Left ventricle myocardium inferior (tissue), 1 donor: ENCODE results near the gene TTC32. TPM values are rescaled to one million over a fixed set of nuclear protein-coding genes. Genes with fewer than 3 reads are reported as not detected.

ENCODE experiments used
- DNase-seq: peaks from one replicate; pipeline ENCODE4 v3.0.0-alpha.2; 2020
- H3K27ac ChIP-seq: fragments of 200-600 bp; replicated peaks from 2 replicates; pipeline ENCODE4 v1.8.0; 2021
- H3K27me3 ChIP-seq: fragments of 200-600 bp; 2 replicates; pipeline ENCODE4 v1.8.0; 2021; ENCODE audit warnings: low read depth
- H3K36me3 ChIP-seq: fragments of 200-600 bp; 2 replicates; pipeline ENCODE4 v1.8.0; 2021
- H3K4me1 ChIP-seq: fragments of 200-600 bp; 2 replicates; pipeline ENCODE4 v1.8.0; 2021
- H3K4me3 ChIP-seq: fragments of 200-600 bp; 2 replicates; pipeline ENCODE4 v1.8.0; 2021; ENCODE audit warnings: mild to moderate bottlenecking, moderate library complexity
- H3K9me3 ChIP-seq: fragments of 200-600 bp; replicated peaks from 2 replicates; pipeline ENCODE4 v1.8.0; 2021
- intact Hi-C: fragments of 100-400 bp; cut with micrococcal nuclease; formaldehyde crosslinking; loops from one replicate; pipeline ENCODE4 v1.11.0; 2022
- total RNA-seq: library from RNA; stranded (reverse); fragmentation: NEBNext Ultra II Directional; extraction: Animal tissue kit (Norgen Biotek cat#: 25700); gene quantifications from one replicate; pipeline ENCODE4 v1.2.1, GENCODE V29; 2021
- TF ChIP-seq, protein P1 (sequence below): fragments of 200-600 bp; IDR thresholded peaks from 2 replicates; pipeline ENCODE4 v1.8.0; 2021; ENCODE audit warnings: antibody characterized with exemption, mild to moderate bottlenecking, borderline replicate concordance
- donor health status: DM: no; HTN: yes; CAD: no; lungs with severe emphysema.

TTC32 gene
- total RNA-seq, 1 donor from 2014 or later: 4.9 TPM

DNA sequence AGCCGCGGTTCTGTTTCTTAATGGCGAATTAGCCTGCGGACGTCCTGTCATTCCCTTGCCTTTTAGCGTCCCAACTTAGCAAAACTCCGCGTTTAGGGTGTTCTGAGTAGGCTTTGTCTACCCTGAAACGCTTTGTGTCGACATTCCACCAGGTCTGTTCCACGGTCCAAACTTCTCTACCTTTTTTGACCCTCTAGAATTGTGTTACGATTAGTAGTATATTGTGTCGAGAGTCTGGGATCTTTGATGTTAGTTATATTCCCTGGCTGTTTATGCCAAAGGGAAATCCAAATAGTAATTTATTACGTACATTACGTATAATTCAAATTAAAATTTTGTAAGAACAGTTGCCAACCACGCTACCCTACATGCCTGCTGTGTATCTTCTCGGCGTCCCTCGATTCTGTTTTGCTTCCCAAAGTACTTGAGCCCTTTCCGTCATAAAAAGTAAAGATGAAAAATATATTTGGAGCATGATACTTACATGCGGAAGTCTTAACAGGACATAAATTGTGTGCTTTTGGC lies 495 bp upstream of the TTC32 start:
- peak overlapping the region; percentile 99 for H3K27ac ChIP-seq
- intact Hi-C loops: no loop called here
- no peaks in the 10 kb centered on the region for H3K27me3 ChIP-seq
- TF ChIP-seq, protein P1, sequence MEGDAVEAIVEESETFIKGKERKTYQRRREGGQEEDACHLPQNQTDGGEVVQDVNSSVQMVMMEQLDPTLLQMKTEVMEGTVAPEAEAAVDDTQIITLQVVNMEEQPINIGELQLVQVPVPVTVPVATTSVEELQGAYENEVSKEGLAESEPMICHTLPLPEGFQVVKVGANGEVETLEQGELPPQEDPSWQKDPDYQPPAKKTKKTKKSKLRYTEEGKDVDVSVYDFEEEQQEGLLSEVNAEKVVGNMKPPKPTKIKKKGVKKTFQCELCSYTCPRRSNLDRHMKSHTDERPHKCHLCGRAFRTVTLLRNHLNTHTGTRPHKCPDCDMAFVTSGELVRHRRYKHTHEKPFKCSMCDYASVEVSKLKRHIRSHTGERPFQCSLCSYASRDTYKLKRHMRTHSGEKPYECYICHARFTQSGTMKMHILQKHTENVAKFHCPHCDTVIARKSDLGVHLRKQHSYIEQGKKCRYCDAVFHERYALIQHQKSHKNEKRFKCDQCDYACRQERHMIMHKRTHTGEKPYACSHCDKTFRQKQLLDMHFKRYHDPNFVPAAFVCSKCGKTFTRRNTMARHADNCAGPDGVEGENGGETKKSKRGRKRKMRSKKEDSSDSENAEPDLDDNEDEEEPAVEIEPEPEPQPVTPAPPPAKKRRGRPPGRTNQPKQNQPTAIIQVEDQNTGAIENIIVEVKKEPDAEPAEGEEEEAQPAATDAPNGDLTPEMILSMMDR: no peak
- H3K4me1 ChIP-seq: peaks cover 50% of the 10 kb centered on the region
- no peaks in the 10 kb centered on the region for H3K9me3 ChIP-seq
- no peak for DNase-seq
- peak overlapping the region; percentile 90 for H3K4me3 ChIP-seq
- no peaks in the 10 kb centered on the region for H3K36me3 ChIP-seq

DNA sequence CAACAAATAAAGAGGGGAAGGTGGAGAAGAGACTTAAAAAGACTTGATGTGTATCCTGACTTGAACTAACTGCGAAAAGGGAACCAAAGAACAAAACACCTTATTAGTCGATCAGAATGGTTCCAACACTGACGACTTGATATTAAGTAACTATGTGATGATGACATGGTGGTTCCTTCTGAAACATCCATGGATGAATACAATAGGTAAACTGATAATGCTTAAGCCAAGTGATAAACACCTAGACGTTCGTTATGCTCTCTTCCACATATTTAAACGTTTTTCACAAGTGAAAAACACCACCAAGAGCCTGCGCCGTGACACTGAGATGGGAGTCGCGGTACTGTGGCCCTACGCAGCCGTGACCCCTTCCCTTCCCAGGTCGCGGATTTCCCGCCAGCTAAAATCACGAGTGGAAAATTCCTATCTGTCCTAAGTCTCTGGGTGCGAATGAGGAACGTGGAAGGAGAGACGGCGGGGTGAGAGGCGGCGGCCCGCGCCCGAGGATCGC lies 797 bp downstream of the TTC32 start:
- intact Hi-C loops: no loop called here
- Histone ChIP-seq H3K27me3 (no peaks in the 10 kb centered on the region), H3K9me3 (no peaks in the 10 kb centered on the region), H3K4me3 (peak overlapping the region; percentile 90), H3K4me1 (peaks cover 63% of the 10 kb centered on the region), H3K27ac (peak overlapping the region; percentile 99), H3K36me3 (no peaks in the 10 kb centered on the region)
- TF ChIP-seq, protein P1: no peak
- DNase-seq: peak; percentile 29

DNA sequence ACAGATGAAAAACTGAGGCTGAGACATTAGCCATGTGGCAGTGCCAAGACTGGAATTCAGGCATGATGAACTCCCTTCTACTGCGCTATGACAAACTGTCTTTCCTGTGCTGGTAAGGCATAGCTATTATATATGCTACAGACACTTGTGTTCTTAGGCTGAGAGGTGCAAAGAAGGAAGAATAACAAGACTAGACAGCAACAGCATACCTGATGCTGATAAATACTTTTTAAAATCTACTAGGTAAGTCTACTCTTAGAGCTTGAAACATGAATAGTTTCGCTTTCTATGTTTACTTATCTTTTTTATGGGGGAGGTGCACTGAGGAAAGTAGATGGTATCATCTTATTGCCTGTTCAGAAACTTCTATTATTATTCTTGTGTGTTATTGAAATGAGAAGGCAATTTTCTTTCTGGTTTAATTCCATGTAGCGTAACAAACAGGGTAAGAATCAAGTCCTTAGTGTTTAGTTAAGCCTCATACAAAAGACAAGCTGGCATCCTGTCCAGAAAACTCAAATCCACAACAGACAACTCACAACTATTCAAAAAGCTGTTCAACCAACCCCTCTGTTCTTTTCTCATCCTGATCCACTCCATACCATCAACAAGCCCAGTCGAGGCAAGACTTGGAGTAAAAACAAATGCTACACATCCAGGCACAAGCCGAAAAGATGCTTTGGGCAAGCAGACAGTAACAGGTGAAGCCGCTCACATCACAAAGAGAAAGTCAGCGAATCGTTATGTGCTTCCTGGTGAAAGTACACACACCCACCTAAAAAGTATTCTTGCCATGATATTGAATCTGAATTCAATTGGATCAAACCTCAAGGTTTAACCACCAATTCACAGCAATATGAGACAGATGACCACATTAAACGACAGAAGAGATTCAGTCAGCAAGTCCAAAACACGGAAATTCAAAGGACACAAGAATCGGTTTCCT lies 1.5 kb downstream of the TTC32 start:
- TF ChIP-seq, protein P1: no peak
- peak overlapping the region; percentile 99 for H3K27ac ChIP-seq

DNA sequence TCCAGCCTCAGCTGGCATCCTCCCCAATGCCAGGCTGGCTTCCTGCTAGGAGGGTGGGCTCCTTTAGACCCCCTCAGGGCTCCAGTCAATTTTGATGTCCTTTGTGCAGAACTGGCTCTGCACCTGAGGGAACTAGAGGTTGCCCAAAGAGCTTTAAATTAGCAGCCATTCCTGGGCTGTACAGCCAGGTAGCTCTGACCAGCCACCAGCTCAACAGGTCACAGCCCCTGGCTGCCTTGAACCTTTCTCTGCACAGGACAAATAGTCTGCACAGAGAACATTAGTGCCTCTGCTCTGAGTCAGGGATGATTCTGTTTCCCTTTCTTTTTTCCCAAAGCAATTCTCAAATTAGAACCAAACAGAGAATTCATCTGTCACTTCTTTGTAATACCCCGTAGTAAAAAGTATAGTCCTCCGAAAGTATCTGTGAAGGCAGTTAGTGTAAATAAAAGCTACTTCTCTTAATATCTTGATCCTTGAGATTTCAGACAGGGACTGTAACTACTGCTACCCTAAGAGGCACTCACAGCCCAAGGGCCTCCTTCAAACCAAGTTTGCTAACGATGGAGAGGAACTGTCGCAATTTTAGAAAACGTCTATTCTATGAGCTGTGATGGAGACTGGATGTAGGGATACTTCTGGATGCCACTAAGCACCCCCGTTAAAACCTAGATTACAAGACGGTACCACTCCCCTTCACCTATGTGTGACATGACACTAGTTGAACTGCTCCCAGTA lies 3.0 kb downstream of the TTC32 start:
- Histone ChIP-seq H3K9me3 (no peaks in the 10 kb centered on the region), H3K27ac (no peak overlapping the region), H3K27me3 (no peaks in the 10 kb centered on the region), H3K4me1 (peaks cover 83% of the 10 kb centered on the region), H3K36me3 (no peaks in the 10 kb centered on the region), H3K4me3 (peak overlapping the region; percentile 2)
- intact Hi-C loops: no loop called here
- no peak for DNase-seq
- TF ChIP-seq, protein P1: no peak

More for the DNA sequence above, 1.5 kb downstream of the TTC32 start:
- Histone ChIP-seq H3K36me3 (no peaks in the 10 kb centered on the region), H3K27me3 (no peaks in the 10 kb centered on the region), H3K4me3 (peak overlapping the region; percentile 90), H3K4me1 (peaks cover 70% of the 10 kb centered on the region), H3K9me3 (no peaks in the 10 kb centered on the region)
- intact Hi-C loops: no loop called here
- DNase-seq: no peak

DNA sequence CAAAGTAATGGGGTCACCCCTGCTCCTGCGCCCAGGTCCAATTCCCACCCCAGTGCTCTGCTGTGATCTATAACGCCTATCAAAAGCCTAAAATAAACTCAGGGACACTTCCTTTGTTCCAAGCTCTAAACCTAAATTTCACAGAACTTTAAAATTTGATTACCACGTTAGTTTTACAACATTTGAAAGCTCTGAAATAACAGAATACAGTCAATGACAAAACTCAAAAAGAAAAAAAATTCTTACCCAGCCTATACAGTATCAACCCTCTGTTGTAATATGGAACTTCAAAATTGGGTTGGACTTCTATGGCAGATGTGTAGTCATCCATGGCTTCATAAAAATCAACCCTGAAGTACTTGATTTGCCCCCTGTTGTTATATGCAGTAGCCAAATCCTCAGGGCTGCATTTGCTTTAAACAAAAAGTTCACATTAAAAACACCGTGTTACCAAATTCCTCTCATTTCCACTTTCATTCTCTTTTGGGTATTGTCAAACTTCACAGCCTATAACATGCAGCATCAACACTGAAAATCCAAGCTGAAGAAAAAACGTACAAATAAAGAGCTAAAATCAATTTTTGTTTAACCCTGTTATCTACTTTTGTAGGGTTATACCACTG lies 4.0 kb downstream of the TTC32 start:
- Histone ChIP-seq H3K4me1 (peaks cover 84% of the 10 kb centered on the region), H3K9me3 (no peaks in the 10 kb centered on the region), H3K27me3 (no peaks in the 10 kb centered on the region), H3K36me3 (no peaks in the 10 kb centered on the region), H3K4me3 (no peak overlapping the region), H3K27ac (no peak overlapping the region)
- no peak for DNase-seq
- TF ChIP-seq, protein P1: no peak
- intact Hi-C loops: no loop called here
